GM12873 (cell line): ENCODE results near the gene MRPL2.

Source experiments
- CTCF ChIP-seq: IDR thresholded peaks from 2 replicates; pipeline ENCODE4 v1.5.1; 2012; ENCODE audit warnings: low read depth, mild to moderate bottlenecking, moderate library complexity, low read length, control low read depth; ENCODE audit not compliant: insufficient read depth; ENCODE audit errors: missing control alignments

MRPL2 gene

GRCh38 chr6:43097098-43097489 lies 37.9 kb upstream of the MRPL2 start:
- no peak for TF ChIP-seq CTCF

GRCh38 chr6:43096451-43097097 lies 37.3 kb upstream of the MRPL2 start:
- no peak for TF ChIP-seq CTCF

- no peak for TF ChIP-seq CTCF
Observed at GRCh38 chr6:43095939-43096338, 36.7 kb upstream of the MRPL2 start.

- no peak for TF ChIP-seq CTCF
Observed at GRCh38 chr6:43093436-43094289, 34.4 kb upstream of the MRPL2 start.

GRCh38 chr6:43092635-43093034 lies 33.4 kb upstream of the MRPL2 start:
- TF ChIP-seq CTCF = no peak

- TF ChIP-seq CTCF = no peak
Observed at GRCh38 chr6:43091436-43091991, 32.3 kb upstream of the MRPL2 start.

GRCh38 chr6:43091020-43091419 lies 31.8 kb upstream of the MRPL2 start:
- no peak for TF ChIP-seq CTCF
